ENCODE results near the gene GPR157. TPM values are rescaled to one million over a fixed set of nuclear protein-coding genes. Genes with fewer than 3 reads are reported as not detected.

Gene GPR157, protein sequence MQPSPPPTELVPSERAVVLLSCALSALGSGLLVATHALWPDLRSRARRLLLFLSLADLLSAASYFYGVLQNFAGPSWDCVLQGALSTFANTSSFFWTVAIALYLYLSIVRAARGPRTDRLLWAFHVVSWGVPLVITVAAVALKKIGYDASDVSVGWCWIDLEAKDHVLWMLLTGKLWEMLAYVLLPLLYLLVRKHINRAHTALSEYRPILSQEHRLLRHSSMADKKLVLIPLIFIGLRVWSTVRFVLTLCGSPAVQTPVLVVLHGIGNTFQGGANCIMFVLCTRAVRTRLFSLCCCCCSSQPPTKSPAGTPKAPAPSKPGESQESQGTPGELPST
- 15.1 and 17.8 TPM in 2 replicates for total RNA-seq

DNA sequence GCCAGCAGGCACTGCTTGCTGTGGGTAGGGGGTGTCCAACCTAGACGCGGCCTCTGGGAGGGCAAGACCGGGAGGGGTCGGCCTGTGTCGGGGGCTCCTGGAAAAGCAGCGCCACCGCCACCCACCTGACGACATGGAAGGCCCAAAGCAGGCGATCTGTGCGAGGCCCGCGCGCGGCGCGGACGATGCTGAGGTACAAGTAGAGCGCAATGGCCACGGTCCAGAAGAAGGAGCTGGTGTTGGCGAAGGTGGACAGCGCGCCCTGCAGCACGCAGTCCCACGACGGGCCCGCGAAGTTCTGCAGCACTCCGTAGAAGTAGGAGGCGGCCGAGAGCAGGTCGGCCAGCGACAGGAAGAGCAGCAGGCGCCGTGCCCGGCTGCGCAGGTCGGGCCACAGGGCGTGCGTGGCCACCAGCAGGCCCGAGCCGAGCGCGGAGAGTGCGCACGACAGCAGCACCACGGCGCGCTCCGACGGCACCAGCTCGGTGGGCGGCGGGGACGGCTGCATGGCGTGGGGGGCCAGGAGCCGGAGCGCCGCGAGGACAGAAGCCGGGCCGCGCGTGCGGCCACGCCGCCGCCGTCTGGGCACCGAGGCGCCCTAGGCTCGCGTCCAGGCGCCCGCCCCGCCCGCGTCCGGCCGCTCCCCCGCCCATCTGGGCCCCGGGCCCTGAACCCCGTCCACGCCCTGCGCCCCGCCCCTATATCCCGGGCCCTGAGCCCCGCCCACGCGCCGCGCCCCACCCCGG is at the start of gene GPR157:
Gene GPR157 (minus strand): TSS at position 583 of the 746 bp plus-strand sequence. CDS start 75 bp downstream, at position 508.

DNA sequence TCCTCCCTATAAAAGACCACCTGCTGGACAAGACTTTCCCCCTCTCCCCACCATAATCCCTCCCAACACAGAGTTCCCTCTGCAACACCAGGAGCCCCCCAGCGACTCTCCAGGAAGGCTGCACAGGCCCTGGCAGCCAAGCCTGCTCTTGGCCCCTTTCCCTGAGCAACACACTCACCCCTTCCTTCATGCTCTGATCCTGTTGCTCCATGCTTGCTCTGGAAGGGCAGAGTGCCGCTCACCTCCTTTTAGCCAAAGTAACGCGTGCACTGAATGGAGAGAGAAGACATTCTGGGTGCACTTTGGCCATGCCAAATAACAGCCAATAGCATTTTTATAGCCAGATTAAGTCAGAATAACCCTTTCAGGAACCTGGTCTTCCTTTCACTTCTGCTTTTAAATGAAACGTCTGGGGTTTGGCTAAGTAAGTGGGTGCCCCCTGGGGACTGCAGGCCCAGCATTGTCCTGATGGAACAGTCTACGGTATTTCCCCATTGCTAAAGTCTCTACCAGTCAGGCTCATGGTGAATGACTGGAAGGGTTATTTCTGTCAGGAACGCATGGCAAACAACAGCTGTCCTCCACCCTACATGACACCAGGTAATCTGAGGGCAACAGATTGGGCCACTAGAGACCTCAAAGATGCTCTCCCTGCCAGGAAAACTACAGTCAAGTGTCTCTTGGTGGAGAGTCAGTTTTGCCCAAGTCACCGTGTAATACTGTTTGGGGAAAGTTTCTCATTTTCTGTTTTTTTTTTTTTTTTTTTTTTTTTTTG is 59.4 kb downstream of the GPR157 start, which contains the start of gene SLC2A5:
Gene SLC2A5 (minus strand): TSS at position 310 of the 775 bp plus-strand sequence. CDS start 99 bp downstream, at position 211.

Other genes starting within 250 kb of the GPR157 start
- not detected in 2 replicates for gene CA6, start 183.2 kb downstream of the GPR157 start, total RNA-seq
- gene SLC2A7, start 102.7 kb downstream of the GPR157 start, total RNA-seq, result not detected in 2 replicates
- gene SLC2A5, start 59.5 kb downstream of the GPR157 start, total RNA-seq, result 0.37 and 0.42 TPM in 2 replicates
- gene H6PD, start 105.7 kb upstream of the GPR157 start, total RNA-seq, result 5.9 and 7.6 TPM in 2 replicates
- 11.3 and 19.6 TPM in 2 replicates for gene SPSB1, start 163.8 kb upstream of the GPR157 start, total RNA-seq